Embryonic facial prominence (tissue), 1 donor: ENCODE measurements around the gene SORCS2.

ENCODE experiments used
- DNase-seq: peaks from one replicate; pipeline ENCODE4 v3.0.0-alpha.2; 2016; ENCODE audit errors: extremely low spot score

SORCS2 gene

DNA sequence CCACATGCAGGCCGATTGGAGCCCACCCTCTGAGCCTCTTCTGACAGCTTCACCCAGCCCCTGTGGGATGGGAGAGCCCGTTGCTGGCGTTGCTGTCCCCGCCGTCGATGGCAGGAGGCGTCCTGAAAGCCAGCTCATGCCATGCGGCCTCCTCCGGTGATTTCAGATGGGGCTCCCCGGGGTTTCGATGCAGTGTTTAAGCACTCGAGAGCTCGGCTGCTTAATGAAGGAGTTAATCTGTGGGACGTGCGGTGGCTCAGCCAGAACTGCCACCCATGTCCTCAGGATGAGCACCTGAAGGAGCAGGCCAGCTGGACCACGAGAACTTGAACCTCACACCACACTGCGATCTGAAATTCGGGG lies 95.6 kb downstream of the SORCS2 start:
- no peak for DNase-seq

DNA sequence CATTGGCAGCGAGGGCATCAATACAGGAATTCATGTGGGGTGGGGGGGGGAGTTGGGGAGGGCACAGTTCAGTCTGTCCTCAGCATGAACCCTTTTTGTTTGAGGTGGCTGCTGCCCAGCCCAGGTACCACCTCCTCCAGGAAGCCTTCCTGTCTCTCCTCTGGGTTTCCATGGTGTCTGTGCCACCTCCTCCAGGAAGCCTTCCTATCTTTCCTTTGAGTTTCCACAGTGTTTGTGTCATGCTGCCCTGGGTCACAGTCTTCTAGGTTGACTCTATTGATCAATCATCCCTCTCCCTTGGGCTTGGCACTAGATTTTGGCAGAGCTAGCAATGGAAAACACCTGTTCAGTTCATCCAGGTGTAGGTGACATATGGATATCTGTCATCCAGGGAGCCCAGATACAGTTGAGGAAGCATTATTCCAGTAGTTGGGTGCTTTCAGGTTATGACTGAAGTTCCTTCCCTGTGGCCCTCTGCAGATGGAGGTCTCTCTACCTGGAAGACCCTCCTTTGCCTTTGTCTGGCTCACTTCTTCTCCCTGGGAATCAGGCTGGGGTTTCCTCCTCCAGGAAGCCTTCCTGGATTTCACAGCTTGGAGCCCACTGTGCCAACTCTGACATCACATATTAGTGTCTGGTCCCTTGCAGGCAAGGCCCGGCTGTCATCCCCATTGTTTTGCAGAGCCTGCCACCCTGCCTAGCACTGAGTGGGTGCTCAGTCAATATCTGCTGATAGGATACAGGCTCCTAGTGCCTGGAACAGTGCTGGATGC lies 96.6 kb downstream of the SORCS2 start:
- no peak for DNase-seq

DNA sequence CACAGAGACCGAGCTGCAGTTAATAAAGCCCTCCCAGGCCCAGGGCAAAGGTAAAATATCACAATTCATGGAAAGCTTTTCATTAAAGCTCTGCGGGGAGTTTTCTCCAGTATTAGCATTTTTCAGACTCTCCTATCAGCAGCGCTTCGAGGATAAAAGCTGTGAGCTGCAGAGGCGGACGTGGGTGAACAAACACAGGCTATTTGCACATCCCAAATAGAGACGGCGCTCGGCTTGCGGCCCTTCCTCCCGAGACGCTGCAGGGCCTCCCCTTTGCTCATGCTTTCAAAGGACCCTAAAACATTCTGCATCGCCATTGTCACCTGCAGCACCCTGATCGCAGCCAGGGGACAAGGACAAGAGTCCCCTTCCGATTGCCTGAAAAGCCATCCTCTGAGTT lies 97.3 kb downstream of the SORCS2 start:
- DNase-seq: no peak

- DNase-seq: no peak
These were observed 99.2 kb downstream of the SORCS2 start for GRCh38 chr4:7291372-7292114.

DNA sequence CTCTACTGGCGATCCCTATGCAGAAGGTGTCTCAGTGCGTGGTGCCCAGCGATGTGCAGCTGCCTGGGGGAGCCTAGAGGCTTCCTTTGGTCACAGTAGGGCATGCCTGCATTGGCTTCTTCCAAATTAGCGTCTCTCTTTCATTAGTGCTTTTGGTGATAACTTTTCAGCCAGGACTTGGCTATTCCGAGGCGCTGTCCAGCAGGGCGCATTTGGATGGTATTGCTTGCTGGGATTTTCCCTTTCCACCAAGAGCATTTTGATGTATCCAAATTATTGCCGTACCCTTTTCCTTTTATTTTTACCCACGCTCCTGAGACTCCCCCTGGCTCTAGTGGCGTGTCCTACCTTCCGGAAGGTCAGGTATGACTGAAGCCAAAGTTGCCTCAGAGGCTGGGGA lies 101.4 kb downstream of the SORCS2 start:
- DNase-seq: no peak

DNA sequence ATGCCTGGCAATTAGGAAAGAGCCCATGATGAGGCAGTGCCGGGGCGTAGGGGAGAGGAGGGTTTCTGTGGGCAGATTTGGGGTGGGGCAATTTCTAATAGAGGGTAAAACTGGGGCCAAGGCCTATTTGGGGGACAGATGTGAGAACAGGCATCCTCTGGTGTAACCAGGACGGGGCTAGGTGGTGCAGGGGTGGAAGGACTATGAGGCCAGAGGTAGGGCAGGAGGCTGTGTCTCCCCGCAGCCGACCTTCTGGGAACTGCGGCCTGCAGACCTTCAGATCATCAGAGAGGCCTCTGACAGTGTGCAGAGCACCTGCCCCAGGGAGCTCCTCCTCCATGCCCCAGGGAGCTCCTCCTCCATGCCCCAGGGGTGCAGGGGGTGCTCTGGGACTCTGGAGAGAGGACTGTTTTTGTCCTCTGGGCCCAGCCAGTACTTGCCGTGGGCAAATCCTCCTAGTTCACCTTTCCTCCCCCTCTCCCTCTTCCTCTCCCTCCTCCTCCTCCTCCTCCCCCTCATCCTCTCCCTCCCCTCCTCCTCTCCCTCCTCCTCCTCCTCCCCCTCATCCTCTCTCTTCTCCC lies 101.9 kb downstream of the SORCS2 start:
- no peak for DNase-seq

GRCh38 chr4:7295197-7295910 lies 103.0 kb downstream of the SORCS2 start:
- DNase-seq: no peak

GRCh38 chr4:7295911-7296660 lies 103.7 kb downstream of the SORCS2 start:
- no peak for DNase-seq

GRCh38 chr4:7296661-7297335 lies 104.5 kb downstream of the SORCS2 start:
- DNase-seq: no peak

DNA sequence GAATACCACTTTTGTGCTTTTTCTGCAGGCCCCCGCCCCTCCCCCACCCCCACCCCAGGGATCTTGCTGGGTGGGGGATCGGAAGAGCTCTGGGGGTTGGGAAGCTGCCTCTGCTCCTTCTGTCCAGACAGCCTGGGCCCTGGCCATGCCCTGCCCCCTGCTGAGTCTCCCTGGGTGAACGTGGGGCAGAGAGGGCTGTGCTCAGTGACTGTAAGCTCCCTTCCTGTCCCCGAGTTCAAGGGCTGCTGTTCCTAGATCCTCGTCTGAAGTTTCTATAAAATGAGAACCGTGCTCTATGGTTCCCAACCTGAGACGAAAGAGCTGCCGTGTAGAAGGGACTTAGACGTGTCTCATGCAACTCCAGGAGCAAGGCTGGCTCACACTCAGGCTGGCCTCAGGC lies 105.0 kb downstream of the SORCS2 start:
- DNase-seq: no peak

GRCh38 chr4:7297881-7298280 lies 105.5 kb downstream of the SORCS2 start:
- no peak for DNase-seq

DNA sequence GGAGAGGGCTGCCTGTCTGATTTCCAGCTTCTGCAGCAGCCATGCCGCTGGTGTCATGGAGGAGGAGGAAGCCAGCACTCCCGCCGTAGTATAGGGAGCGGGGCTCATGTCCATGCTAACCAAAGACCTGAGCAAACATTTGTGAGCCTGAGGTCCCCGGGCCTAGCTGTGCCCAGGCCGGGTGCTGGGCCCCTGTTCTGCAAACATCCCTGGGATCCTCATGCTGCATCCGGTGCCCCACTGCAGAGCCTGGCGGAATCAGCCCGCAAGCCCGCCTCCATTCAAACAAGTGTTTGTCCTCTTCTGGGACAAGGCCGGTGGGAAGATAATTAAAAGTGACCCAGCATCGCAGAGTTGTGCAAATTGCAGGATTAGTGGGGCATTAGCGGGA lies 106.3 kb downstream of the SORCS2 start:
- DNase-seq: no peak

GRCh38 chr4:7299010-7299907 lies 106.9 kb downstream of the SORCS2 start:
- no peak for DNase-seq

GRCh38 chr4:7299908-7300710 lies 107.8 kb downstream of the SORCS2 start:
- no peak for DNase-seq

GRCh38 chr4:7300711-7301095 lies 108.4 kb downstream of the SORCS2 start:
- DNase-seq: no peak

DNA sequence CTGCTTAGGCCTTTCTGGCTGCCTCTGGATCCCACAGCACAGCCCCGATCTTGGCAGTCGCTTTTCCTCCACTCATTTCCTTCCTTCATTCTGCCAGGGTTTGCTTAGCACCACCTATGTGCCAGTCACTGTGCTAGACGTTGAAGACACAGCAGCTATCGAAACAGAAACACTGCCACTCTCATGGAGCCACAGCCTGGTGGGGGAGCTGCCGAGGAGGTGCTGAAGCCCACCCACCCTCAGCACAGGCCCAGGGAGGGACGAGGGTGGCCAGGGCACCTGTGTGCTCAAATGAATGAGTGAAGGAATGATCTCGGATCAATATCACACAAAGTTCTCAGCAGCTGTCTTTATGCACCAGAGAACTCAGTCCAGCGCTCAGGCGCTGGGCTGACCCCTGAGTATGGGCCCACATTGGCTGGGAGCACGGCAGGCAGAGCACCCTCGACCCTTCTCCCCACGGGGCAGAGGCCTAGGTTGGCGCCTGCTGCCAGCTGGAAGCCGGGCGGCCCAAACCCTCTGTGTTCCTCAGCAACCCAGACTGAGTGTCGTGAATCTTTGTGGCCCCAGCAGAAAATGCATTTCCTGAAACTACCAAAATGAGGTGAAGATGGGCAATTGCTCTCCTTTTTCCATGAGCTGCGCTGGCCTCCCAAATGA lies 108.9 kb downstream of the SORCS2 start:
- DNase-seq: no peak

GRCh38 chr4:7301846-7302630 lies 109.7 kb downstream of the SORCS2 start:
- no peak for DNase-seq
